IPS-NIHi7 (cell line): ENCODE results near the gene CLSTN1.
A peak's percentile ranks its signal among the peaks of the same experiment; 100 is the strongest.
"Not testable (repeated sequence)": the region's sequence is repeated elsewhere in the genome, so short reads cannot be mapped to it uniquely, and the experiment has no call there.

Source experiments
- DNase-seq: peaks from one replicate; pipeline ENCODE4 v3.0.0; 2012; ENCODE audit warnings: mixed read lengths; ENCODE audit errors: extremely low spot score

Gene CLSTN1

GRCh38 chr1:9797049-9797448, 26.7 kb downstream of the CLSTN1 start:
- no peak for DNase-seq

GRCh38 chr1:9794081-9794480, 29.7 kb downstream of the CLSTN1 start:
- no peak for DNase-seq

GRCh38 chr1:9793291-9793690, 30.5 kb downstream of the CLSTN1 start:
- no peak for DNase-seq

- DNase-seq: peak; percentile 77
Measured at GRCh38 chr1:9792156-9793042, 31.4 kb downstream of the CLSTN1 start.

- not testable (repeated sequence) for DNase-seq
Measured at GRCh38 chr1:9789700-9790099, 34.1 kb downstream of the CLSTN1 start.

- DNase-seq: no peak
Measured at GRCh38 chr1:9787702-9788101, 36.1 kb downstream of the CLSTN1 start.

GRCh38 chr1:9785406-9785805, 38.4 kb downstream of the CLSTN1 start:
- DNase-seq: no peak

- DNase-seq: peak; percentile 71
Measured at GRCh38 chr1:9784508-9785133, 39.1 kb downstream of the CLSTN1 start.

GRCh38 chr1:9782897-9783296, 40.9 kb downstream of the CLSTN1 start:
- no peak for DNase-seq

GRCh38 chr1:9782116-9782751, 41.5 kb downstream of the CLSTN1 start:
- no peak for DNase-seq

GRCh38 chr1:9780554-9781110, 43.1 kb downstream of the CLSTN1 start:
- DNase-seq: no peak

GRCh38 chr1:9778905-9779304, 44.9 kb downstream of the CLSTN1 start:
- no peak for DNase-seq

GRCh38 chr1:9776685-9777084, 47.1 kb downstream of the CLSTN1 start:
- DNase-seq: no peak

- no peak for DNase-seq
Measured at GRCh38 chr1:9774712-9775679, 48.8 kb downstream of the CLSTN1 start.

- DNase-seq: no peak
Measured at GRCh38 chr1:9770298-9770697, 53.5 kb downstream of the CLSTN1 start.

- no peak for DNase-seq
Measured at GRCh38 chr1:9768983-9769382, 54.8 kb downstream of the CLSTN1 start.

- no peak for DNase-seq
Measured at GRCh38 chr1:9767964-9768668, 55.6 kb downstream of the CLSTN1 start.

- no peak for DNase-seq
Measured at GRCh38 chr1:9766759-9767442, 56.9 kb downstream of the CLSTN1 start.

- no peak for DNase-seq
Measured at GRCh38 chr1:9764550-9764949, 59.2 kb downstream of the CLSTN1 start.

- no peak for DNase-seq
Measured at GRCh38 chr1:9763914-9764313, 59.9 kb downstream of the CLSTN1 start.
